GM19438 (cell line): Measurements from ENCODE around the gene REP15.
"Not testable (repeated sequence)": the region's sequence is repeated elsewhere in the genome, so short reads cannot be mapped to it uniquely, and the experiment has no call there.

Experiments
- ATAC-seq: cut with Tn5 transposase; IDR thresholded peaks from one replicate; pipeline ENCODE4 v1.9.1; 2021; ENCODE audit warnings: low read depth; ENCODE audit not compliant: unreplicated experiment

Gene REP15

DNA sequence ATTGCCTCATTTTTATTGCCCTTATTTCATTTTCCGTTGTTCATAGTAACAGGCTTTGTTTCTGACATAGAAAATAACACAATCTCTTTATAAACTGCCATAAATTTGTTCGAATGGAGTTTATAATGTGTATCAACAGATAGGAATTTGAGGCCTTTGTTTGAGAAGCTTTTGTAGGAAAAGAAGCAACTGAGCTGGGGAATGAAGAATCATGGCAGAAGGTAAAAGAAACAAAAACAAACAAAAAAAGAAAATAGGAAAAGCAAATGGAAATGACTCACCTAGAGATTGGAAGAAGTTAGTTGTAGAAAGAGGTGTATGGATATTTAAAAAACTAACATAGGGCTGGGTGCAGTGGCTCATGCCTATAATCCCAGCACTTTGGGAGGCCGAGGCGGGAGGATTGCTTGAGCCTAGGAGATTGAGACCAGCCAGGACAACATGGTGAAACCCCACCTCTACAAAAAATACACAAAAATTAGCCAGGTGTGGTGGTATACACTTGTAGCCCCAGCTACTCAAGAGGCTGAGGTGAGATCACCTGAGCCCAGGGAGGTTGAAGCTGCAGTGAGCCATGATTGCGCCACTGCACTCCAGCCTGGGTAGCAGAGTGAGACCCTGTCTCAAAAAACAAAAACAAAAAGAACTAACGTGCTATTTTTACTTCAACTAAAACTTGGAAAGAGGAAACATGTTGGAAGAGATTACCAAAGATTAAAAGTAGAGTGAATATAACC is 523 bp upstream of the REP15 start:
- ATAC-seq, result no peak

GRCh38 chr12:27696864-27697564 is 767 bp downstream of the REP15 start:
- no peak for ATAC-seq

DNA sequence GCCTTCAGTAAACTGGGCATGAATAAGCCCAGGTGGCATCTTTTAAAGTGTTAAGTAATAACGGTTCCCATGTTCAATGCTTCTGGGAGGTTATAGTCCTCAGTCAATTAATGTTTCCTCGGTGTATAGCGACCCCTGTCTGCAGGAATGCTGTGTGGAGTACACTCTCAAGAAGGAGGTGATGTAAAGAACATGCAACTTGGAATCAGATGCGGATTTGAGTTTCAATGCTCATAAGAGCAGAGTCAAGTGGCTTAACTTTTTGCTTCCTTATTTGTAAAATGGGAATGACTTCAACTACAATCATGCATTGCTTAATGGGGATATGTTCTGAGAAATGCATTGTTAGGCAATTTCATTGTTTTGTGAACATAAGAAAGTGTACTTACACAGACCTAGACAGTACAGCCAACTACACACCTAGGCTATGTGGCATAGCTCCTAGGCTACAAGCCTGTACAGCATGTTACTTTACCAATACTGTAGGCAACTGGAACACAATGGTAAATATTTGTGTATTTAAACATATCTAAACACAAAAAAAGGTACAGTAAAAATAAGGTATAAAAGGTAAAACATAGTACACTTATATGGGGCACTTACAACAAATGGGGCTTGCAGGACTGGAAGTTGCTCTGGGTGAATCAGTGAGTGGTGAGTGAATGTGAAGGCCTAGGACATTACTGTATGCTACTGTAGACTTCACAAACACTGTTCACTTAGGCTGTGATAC is 7.6 kb downstream of the REP15 start:
- ATAC-seq, result peak; percentile 90

DNA sequence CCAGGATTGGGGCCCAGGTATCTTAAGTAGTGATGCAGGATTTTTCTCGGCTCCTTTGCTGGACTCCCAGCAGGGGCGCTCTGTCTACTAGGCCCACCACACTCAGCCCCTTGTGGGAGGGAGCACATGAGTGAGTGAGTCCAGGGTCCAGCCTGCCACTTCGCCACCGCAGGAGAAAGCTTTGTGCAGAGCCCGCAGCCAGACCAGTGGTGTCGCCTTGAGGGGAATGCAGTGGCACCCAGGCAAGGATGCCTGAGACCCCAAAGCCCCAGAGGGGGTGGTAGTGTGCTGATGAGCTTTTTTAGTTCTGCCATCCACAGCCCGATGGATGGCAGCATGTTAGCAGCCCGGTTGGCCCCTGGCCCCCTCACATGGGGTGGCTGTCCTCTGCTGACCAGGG is 9.0 kb downstream of the REP15 start:
- ATAC-seq, result no peak

GRCh38 chr12:27707216-27707615 is 11.0 kb downstream of the REP15 start:
- ATAC-seq, result no peak

DNA sequence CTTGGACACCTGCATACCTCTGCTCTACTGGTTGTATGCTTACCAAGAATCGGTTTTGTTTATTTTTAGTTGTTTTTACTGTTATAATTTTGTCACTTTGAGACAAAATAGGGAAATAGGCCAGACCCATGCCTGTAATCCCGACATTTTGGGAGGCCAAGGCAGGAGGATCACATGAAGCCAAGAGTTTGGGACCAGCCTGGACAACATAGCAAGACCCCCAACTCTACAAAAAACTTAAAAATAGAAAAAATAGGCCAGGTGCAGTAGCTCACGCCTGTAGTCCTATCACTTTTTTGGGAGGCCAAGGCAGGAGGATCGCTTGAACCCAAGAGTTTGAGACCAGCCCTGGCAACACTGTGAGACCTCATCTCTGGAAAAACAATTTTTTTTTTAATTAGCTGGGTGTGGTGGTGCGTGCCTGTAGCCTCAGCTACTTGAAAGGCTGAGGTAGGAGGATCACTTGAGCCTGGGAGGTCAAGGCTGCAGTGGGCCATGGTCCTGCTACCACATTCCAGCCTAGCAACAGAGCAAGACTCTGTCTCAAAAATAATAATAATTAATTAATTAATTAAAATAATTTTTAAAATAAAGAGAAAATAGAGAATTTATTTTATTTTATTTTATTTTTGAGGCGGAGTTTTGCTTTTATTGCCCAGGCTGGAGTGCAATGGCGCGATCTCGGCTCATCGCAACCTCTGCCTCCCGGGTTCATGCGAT is 13.1 kb downstream of the REP15 start:
- ATAC-seq, result no peak

DNA sequence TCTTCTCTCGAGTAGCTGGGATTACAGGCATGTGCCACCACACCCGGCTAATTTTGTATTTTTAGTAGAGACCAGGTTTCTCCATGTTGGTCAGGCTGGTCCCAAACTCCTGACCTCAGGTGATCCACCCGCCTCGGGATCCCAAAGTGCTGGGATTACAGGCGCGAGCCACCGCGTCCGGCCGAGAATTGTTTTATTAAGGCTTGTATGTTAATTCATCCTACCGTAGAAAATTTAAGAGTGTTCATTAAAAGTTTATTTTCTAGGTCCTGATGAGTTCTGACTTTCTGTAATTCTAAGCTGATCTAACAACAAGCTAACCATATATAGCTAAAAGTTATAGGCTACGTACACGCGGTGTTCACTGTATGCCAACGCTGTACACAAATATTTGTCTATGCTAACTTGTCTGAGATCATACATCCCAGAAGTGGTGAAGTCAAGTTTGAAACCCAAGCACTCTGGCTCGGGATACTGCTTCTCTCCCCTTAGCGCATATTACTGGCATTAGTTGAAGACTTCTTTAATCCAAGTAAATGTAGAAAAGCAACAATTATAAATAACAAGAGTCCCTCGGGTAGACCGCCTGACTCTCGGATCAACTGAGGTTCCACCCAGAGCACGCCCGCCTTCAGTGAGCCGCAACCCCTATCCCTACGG is 13.8 kb downstream of the REP15 start:
- ATAC-seq, result peak; percentile 34

DNA sequence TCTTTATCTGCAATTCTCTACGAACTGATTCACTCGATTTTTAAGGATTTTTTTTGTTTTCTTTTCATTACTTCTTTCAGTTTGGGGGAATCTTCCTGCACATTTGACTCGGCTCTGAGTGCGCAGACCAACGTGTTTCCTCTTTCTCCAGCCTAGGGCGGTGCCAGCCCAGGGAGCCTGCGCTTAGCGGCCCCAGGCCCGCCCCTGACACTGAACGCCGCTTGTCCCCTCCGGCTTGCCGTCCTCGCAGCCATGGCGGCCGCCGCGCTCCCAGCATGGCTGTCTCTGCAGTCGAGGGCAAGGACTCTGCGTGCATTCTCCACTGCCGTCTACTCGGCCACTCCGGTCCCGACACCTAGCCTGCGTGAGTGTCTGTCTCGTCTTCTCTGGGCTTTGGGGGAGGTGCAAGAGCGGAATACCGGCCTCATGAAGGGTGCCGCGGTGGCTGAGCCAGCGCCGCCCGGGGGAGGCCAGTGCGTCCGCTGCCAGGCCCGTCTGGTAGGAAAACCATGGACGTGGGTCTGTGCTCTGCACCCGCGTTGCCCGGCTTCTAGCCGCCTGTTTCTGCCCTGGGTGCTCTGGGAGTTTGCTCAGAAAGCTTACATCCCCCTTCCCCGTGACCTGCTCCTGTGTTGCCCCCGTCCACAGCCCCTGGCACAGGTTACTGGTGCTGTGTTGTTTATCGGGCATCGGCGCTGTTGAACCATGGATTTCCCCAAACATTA is 14.5 kb downstream of the REP15 start, which contains the start of gene MRPS35:
Gene MRPS35 (plus strand): TSS at position 241 of the 725 bp plus-strand sequence. CDS start 12 bp downstream, at position 253.
- ATAC-seq, result peak; percentile 93

- ATAC-seq, result no peak
Measured at GRCh38 chr12:27711317-27711682, 15.1 kb downstream of the REP15 start.

- no peak for ATAC-seq
Measured at GRCh38 chr12:27711967-27712366, 15.7 kb downstream of the REP15 start.

- ATAC-seq, result no peak
Measured at GRCh38 chr12:27723212-27723611, 27.0 kb downstream of the REP15 start.

DNA sequence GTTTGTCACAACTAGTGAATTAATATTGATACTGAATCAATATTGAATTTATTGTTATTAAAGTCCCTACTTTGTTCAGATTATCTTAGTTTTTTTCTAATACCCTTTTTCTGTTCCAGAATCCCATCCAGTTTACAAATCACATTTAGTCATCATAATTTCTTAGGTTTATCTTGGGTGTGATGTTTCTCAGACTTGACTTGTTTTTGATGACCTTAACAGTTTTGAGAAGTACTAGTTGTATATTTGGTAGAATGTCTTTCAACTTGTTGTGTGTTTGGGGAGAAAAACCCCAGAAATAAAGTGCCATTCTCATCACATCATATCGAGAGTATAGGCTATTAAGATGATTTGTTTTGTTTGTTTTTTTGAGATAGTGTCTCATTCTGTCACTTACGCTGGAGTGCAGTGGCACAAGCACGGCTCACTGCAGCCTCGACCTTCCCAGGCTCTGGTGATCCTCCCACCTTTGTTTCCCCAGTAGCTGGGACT is 33.9 kb downstream of the REP15 start:
- no peak for ATAC-seq

GRCh38 chr12:27732281-27732680 is 36.0 kb downstream of the REP15 start:
- ATAC-seq, result no peak

GRCh38 chr12:27733052-27733656 is 36.9 kb downstream of the REP15 start:
- peak; percentile 70 for ATAC-seq

DNA sequence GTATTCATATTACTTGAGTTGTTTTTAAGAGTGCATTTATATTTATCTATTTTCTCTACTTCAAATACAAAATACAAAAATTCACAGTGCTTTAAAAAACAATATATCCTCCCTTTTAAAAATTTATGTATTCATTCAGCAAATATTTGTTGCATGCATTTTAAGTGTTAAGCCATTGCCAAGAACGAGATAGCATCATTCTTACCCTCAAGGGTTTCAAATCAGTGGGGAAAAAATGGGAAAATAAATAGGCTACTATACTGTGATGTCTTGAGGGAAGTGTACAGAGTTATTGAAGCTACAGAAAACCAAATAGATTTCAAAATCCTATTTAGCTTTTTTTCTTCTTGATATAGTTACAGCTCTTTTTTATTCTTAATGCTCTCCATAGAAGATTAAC is 37.5 kb downstream of the REP15 start:
- ATAC-seq, result no peak

DNA sequence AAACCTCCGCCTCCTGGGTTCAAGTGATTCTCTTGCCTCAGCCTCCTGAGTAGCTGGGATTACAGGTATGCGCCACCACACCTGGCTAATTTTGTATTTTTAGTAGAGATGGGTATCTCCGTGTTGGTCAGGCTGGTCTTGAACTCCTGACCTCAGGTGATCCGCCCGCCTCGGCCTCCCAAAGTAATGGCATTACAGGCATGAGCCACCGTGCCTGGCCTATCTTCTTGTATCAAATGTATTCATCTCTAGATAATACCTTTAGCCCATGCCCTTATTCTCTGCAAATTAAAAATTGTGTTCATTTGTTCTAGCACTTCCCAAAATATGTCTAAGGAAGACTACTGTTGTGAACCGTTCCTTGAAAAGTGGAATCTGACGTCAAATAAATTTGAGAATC is 38.1 kb downstream of the REP15 start:
- not testable (repeated sequence) for ATAC-seq

DNA sequence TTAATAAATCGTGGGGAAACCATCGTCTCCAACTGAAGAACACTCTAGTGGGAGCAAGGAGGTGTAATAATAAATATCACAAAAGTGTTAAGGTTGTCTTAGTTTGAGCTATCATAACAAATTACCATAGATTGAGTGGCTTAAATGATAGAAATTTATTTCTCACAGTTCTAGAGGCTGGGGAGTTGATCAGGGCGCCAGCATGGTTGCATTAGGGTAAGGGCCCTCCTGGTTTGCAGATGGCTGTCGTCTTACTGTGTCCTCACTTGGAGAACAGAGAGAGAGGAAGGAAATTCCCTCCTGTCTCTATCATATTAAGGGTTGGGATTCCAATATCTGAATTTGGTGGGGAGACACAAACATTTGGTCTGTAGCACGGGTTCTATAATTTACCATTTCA is 47.4 kb downstream of the REP15 start:
- no peak for ATAC-seq

- ATAC-seq, result not testable (repeated sequence)
Measured at GRCh38 chr12:27745734-27746133, 49.5 kb downstream of the REP15 start.
